NCI-H1694 (cell line): Measurements from ENCODE around the gene ETV4.
"Not testable (repeated sequence)": the region's sequence is repeated elsewhere in the genome, so short reads cannot be mapped to it uniquely, and the experiment has no call there.

Experiments used
- DNase-seq: peaks from one replicate; lab custom pipeline; 2025; lab: John Stamatoyannopoulos, UW

Gene ETV4

DNA sequence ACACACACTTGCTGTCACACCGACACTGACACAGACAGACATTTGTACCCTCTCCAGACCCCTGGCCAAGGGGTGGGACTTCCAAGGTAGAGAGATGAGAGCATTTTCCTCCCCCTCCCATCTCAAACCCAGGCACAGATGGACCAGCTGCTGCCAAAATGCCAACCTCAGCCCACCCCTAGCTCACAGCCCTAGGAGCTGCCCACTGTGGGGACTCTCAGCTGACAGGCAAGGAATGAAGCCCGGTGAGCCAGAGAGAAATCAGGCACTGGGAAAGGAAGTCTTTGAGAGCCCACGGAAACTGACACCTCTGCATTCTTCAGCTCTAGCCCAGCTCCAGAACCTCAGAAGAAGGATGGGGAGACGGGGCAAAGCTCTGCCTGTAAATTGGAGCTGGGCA, 2.8 kb downstream of the ETV4 start:
- DNase-seq = peak; percentile 26

DNA sequence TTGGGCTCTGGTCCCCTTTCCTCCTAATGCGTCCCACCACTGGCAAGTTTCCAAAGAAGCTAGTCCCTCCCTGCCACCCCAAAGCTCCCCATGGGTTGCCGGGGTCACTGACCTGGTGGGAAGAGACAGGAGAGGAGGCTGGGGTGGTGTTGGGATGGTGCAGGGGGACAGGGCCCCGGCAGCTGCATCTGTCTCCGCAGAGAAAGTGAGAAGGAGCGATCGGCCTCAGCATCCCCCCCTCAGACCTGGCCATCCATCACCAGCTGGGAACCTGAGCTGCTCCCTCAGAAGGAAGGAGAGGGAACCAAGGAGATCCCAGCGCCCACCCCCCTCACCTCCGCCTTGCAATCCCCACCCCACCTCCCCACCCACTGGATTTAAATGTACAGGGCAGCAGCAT, 3.3 kb downstream of the ETV4 start:
- DNase-seq = no peak

DNA sequence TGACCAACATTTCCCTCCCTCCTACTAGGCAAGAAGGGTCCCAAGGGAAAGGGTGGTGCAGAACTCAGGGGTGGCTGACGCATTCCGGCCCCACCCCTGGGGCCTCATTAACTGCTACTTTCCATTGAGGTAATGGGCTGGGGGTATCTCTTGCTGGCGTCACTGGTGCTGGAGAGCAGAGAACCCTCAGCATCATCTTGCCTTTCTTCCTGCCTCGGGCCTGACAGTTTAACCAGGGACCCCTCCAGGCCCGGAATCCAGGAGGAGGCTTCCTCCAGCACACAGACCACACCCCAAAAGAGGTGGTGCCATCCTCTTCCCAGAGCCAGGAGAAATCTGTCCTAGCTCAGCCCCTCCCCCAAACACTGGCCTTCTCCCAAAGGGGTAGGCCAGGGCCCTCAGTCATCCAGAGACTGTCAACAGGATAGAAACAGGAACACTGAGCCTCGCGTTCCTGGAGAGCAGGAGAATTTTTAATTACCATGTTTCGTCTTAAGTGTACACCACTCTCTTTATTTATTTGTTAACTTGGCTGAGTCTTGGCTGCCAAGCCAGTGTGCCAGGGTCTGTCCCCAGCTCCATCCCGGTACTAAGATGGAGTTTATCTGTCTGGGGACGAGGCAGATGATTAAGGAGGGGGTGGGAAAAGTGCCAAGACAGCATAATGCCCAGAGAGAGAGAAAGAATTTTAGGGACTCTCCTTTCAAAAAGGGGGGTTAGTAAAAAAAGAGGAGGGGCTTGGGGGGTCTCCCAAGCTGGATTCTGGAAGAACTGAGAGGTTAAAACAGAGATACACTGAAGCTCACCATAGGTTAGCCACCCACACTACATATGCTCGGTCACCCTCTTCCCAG, 5.1 kb downstream of the ETV4 start:
- DNase-seq = no peak

DNA sequence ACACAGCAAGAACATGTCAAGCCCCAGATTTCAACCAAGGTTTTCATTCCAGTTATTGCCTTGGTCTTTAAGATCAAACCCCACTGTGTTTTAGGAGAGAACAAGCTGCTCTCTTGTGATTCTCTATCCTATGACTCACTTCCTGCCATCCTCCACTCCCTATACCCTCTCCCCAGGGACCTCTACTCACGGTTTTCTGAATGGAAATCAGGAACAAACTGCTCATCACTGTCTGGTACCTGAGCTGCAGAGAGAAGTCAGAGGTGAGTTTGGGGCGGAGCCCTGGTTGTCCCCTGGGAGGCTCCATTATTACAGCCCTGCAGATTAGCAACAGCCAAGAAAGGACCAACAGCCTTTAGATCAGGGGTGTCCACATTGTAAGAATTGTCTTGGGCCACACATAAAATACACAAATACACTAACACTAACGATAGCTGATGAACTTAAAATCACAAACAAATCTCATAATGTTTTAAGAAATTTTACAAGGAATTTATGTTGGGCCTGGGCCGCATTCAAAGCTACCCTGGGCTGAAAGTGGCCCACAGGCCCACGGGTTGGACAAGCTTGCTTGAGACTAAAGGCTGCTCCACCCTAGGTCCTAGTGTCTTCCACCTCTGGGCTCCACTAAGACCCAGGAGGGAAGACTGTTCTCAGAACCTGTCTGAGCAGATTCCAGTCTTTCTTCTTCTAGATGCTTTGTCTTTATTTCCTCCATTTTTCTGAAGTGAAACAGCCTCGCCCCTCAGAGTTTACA, 9.7 kb downstream of the ETV4 start:
- DNase-seq = no peak

DNA sequence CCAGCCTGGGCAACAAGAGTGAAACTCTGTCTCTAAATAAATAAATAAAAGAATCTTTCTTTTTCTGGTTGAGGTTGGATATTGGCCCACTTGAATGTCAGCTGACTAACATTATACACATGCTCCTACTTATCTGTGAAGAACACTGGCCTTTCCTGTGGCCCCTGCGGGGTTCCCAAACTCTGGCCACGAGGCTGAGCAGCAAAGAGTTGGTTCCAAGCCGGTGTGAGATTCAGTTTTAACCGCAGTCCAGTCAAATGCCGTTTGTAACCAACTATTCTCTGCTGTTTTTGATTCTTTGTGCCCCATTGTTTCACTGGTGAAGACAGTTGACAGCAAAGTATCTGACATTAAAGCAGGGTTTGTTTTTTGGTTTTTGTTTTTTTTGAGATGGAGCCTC, 11.2 kb downstream of the ETV4 start:
- no peak for DNase-seq

DNA sequence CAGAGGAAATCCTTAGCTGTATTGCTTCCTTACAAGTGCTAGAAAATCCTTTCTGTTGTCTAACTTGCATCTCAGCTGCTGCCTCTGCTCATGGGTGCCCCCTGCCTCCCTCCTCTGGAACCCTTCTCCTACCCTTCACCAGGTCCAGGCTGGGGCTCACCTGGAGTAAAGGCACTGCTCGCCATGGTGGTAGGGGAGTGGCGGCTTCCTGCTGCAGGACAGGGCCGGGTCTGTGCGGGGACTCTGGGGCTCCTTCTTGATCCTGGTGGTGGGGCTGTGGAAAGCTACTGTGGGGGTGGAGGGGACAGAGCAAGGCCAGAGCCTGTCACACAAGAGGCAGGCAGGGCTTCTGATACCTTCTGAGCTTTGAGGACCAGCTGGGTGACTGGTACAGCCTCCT, 12.4 kb downstream of the ETV4 start:
- DNase-seq = no peak

DNA sequence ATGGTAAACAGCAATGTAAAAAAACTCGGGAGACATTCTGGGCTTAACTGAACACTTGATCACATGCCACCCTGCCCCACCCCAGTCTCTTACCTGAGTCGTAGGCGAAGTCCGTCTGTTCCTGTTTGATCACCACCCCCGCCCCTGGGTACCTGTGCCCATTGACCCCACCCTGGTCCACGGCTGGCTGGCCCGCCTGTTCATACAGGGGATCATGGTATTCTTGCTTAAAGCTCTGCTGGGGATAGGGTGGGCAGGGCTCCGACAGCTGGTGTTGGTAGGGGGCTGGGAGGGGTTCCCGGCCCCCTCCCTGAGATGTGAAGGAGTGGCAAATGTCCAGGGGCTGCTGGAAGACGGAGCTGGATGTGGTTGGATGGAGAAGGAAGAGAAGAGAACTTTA, 13.6 kb downstream of the ETV4 start:
- no peak for DNase-seq

DNA sequence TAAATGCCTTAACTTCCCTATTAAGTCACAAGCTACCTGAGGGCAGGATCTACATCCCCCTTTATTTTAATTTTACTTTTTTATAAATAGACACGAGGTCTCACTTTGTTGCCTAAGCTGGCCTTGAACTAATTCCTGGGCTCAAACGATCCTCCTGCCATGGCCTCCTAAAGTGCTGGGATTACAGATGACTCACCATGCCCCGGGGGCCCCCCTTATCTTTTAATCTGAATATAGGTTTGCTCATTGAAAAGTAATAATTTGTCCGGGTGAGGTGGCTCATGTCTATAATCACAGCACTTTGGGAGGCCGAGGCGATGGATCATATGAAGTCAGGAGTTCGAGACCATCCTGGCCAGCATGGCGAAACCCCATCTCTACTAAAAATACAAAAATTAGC, 14.2 kb downstream of the ETV4 start:
- DNase-seq = no peak

DNA sequence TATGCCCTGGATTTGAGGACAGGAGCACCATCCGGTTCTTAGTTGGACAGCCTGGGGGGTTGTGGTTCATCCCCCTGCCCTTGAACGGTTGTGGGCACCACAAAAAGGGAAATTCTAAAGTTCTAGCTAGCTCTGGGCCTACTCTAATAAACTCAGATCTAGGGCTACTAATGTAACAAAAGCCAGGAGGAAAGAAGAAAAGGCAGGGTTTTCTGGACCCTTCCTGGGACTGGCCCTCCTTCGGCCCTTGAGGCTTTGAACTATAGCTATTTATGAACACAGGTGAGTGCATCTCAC, 15.1 kb downstream of the ETV4 start:
- no peak for DNase-seq

DNA sequence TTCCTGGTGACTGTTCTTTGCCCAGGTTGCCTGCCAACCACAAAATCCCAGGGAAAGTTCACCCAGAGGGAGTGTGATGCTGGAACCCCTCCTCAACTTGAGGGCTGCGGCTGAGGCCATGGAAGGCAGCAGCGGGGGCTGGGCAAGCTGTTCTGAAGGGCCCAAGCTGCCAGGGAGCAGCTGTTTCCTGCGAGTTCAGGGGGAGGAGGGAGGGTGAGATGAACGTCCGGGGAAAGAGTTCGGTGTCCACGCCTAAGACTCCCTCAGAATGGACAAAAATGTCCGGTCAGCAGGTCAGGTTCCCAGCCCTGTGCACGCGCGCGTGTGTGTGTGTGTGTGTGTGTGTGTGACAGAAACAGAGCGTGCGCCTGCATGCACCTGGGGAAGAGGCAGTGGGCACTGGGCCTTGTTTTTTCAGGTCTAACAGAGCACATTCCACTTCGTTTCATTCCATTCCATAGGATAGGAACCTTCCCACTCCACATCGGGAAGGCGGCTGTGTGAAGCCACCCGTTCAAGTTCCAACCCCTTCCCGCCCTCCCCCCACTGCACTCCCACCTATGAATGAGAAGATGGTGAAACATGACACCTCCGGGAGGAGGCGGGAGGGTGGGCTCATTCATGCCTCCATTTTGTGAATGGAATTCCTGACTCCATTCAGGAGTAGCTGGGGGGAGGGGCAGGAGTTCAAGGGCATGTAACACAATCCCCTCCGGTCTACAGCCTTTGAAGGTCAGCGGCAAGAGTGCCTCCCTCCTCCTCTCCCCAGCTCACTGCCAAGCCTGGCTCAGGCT, 15.7 kb downstream of the ETV4 start:
- peak; percentile 81 for DNase-seq

DNA sequence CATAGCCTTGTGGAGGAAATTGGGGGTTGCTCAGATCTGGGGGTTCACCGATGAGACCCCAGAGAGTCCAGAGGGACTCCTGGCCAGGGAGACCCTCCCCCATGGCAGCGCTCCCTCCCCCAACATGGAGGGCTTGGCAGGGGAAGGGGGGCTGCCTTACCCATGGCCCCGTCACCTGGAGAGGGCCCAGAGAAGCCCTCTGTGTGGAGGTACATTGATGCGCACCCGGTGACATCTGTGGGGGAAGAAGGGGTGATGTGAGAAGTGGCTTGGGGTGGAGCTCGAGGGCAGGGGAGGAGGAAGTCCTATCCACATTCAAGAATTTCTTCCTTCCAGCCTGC, 16.2 kb downstream of the ETV4 start:
- no peak for DNase-seq

DNA sequence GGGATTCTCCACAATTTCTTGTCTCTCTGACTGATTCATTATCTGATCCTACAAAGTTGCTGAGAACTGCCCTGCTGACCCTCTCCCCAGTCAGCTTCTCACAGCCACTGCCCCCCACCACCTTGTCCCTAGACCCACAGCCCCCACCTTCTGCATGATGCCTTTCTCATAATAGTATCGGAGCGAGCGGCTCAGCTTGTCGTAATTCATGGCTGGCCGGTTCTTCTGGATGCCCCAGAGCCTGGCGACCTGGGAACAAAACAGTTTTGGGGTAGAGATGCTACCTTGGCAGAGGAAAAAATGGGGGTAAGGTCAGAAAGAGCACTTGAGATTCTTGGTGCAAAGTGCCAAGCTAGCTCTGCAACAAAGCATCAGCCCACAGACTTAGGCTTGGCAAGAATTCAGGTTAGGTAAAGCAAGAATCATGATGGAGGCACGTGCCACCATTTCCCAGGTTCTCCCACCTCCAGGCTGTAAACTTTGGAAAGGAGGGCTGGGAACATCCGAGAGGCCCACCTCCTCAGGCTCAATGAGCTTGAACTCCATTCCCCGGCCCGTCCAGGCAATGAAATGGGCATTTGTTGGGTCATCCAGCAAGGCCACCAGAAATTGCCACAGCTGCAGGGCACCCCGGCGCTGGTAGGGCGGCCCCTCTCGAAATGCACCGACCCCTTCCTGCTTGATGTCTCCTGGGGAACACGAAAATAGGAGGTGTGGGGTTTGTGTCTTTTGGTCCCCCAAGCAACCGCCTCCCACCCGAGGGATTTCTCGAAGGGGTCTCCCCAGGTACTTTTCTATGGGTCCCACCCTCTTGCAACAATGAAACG, 16.9 kb downstream of the ETV4 start:
- DNase-seq = no peak

DNA sequence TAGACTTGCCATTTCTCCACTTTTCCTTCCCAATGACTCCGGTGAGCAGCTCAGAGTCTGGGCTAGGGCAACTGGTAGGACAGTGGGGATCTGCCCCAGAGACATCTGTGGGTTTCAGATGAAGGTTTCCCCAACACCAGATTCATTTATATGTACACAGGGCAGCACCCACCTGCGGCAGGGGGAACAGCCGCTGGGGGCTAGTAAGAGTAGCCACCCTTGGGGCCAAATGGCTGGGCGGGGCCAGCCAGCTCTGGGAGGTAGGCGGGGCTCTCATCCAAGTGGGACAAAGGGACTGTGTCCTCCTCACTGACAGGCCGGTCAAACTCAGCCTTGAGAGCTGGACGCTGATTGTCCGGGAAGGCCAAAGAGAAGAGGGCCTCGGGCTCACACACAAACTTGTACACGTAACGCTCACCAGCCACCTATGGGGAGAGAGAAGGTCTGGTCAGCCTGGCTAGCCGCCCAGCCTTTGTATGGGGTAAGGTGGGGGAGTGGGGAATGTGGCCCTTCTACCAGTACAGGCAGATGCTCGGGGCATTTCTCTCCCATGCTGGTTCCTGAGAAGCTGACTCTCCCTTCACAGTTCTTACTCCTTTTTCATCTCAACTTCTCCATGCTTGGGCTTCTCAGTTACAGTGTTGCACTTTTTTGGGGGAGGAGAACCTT, 17.7 kb downstream of the ETV4 start:
- no peak for DNase-seq

DNA sequence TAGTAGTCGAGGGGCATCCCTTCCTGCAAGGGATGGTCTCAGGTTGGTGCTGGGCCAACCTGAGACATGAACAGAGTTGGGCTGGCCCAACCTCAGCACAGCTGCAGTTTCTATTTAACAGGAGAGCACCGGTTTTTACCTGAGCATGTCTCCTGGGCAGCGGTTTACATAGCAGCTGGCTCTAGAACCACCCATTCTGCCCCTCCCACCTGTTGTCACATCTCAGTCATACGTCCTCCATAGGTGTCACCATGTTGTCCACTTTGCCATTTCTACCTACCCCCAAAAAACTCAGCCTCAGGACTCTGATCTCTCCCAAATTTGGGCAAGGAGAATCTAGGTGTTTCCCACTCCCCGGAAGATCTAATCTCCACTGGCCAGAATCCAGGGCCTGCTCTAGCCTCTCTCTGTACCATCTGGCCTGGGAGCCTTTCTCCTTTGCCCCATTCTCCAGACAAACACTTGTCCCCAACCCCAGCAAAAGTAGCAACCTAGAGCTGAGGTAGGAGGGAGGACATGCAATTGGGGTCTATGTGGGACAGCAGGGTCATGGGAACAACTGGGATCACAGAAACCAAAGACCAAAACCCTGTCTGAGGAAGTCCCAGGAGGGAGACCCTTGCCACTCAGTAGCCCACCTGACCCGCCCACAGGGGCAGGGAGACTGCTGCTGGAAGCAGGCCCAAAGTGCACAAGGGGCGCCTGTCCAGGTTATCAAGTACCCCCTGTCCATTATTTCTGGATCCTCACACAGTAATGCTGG, 19.1 kb downstream of the ETV4 start:
- DNase-seq = no peak

DNA sequence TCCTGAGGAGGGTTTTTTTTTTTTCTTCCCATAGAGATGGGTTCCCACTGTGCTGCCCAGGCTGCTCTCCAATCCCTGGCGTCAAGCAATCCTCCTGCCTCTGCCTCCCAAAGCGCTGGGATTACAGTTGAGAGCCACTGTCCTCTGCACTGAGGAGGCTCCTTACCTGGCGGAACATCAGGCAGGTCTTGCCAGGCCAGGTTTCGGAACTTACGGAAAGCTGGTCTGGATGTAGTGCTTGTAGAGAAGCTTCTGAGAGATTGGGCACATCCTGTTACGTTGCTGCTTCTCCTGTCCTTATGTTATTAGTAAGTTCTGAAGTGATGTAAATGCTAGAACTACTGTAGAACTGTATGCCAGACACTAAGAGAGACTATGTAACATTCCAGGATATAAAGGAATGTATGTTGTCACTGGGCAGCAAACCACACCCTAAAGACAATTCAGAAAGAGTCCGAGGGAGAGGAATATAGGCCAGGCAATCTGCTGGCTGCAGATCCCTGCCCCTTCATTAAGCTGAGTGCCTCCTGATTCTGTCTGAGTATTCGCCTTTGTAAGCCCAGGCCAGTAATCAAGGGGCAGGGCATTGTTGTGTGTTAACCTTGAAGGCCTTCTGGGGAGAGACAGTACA, 21.1 kb downstream of the ETV4 start:
- no peak for DNase-seq

DNA sequence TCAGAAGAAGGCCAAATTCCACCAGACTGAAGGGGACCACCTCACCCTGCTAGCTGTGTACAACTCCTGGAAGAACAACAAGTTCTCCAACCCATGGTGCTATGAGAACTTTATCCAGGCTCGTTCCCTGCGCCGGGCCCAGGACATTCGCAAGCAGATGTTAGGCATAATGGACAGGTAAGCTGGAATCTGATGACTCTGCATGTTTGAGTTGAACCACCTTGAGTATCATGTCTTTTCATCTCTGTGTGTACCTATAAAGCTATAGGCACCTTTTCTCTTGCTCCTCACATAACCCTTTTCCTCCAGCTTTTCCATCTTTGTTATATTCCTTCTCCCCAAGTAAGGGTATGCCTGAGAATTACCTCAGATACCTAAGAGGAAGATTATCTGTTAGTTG, 24.8 kb downstream of the ETV4 start:
- DNase-seq = no peak

DNA sequence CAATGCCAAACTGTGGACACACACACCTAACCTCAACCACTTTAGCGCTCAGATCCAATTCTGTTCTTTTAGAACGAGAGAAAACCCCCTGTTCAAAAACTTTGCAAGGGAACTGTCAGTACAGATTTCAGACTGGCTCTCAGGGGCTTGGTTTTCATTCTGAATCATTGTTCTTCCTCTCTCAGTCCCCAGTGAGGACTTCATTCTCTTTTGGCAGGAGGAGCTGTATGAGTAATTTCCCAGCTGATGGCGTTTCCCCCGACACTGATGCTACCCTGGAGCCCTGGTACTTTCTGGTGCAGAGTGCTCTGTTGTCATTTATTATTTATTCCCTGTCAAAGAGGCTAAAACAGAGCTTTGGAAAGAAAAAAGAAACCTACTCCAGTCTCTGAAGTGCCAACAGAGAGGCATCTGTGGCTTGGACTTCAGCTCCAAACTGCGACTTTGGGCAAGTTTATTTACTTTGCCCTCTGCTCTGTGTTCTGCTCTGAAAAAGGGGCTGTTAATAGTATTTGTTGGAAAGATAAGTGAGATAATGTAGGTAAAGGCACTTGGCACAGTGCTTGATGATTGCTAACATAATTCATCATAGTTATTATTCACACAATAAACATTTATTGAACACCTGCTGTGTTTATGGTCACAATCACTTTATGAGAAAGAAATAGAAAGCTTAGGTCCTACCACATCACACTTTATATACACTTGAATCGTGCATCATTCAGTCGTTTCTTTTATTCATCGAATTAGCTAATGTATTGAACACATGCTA, 28.3 kb downstream of the ETV4 start:
- no peak for DNase-seq

DNA sequence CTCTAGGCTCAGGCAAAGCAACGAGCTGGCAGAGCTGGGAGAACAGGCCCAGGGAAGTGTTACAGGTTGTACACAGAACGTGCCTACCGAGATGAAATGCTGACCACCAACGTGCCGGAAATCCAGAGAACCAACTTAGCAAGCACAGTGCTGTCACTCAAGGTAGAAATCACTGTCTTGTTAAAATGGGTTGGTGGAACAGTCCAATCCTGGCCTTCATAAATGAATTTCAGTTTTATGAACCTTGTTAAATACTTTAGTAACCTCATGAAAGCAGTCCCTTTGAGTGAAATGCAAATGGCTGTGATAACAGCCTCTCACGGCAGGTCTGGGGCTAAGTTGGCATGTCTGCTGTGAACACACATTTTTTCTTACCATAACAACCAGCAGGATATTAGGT, 29.0 kb downstream of the ETV4 start:
- no peak for DNase-seq

DNA sequence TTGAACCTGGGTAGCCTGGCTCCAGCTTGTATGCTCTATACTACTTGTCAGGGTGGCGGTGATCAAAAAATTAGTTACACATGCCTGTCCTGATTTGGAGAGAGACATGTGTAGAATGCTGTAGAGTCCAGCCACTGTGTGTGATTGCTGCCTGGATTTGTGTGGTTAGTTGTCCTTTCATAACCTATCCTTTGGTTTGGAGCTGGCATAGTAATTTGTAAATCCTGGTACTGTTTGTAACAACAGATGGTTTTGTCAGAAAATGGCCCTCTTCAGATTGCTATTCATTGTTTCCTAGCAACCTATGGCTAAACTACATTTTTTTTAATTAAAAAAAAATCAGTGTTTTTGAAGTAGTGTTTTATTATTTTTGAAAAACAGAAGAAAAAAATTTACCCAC, 30.5 kb downstream of the ETV4 start:
- peak; percentile 20 for DNase-seq

DNA sequence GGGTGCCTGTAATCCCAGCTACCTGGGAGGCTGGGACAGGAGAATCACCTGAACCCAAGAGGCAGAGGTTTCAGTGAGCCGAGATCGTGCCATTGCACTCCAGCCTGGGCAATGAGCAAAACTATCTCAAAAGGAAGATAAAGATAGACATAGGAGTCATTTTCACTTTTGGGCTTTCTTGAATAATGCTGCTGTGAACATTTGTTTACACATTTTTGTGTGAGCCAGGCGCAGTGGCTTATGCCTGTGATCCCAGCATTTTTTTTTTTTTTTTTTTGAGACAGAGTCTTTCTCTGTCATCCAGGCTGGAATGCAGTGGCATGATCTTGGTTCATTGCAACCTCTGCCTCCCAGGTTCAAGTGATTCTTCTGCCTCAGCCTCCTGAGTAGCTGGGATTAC, 34.9 kb downstream of the ETV4 start:
- DNase-seq = not testable (repeated sequence)
